Muscle of leg (tissue), 11 donors: ENCODE measurements around the gene CACNB4. TPM values are rescaled to one million over a fixed set of nuclear protein-coding genes. Genes with fewer than 3 reads are reported as not detected.
"Not testable (repeated sequence)": the region's sequence is repeated elsewhere in the genome, so short reads cannot be mapped to it uniquely, and the experiment has no call there.

Experiments
- DNase-seq: peaks from one replicate; pipeline ENCODE4 v3.0.0; 2013
- H3K27ac ChIP-seq: one replicate; pipeline ENCODE4 v1.5.1; 2013; ENCODE audit warnings: mild to moderate bottlenecking, low read length, control low read depth
- H3K27me3 ChIP-seq: one replicate; pipeline ENCODE4 v1.6.1; 2013; ENCODE audit warnings: low read length; ENCODE audit not compliant: control insufficient read depth, insufficient read depth
- H3K36me3 ChIP-seq: one replicate; pipeline ENCODE4 v1.6.1; 2013; ENCODE audit warnings: low read length; ENCODE audit not compliant: control insufficient read depth, insufficient read depth
- H3K4me1 ChIP-seq: one replicate; pipeline ENCODE4 v1.6.1; 2013; ENCODE audit warnings: low read length; ENCODE audit not compliant: control insufficient read depth, insufficient read depth
- H3K4me3 ChIP-seq: one replicate; pipeline ENCODE4 v1.5.1; 2013; ENCODE audit warnings: low read length, control low read depth
- H3K9me3 ChIP-seq: replicated peaks from 2 replicates; pipeline ENCODE4 v1.6.1; 2013; ENCODE audit warnings: low read depth, low read length; ENCODE audit not compliant: control insufficient read depth
- WGBS: methylation state at CpG from one replicate; pipeline ENCODE4 v1.1.5; 2013; ENCODE audit warnings: missing lambda C conversion rate; ENCODE audit not compliant: insufficient coverage; 5-methylcytosine and 5-hydroxymethylcytosine counted together
- polyA plus RNA-seq, 8 donors: library from polyadenylated mRNA; unstranded; fragments of 120-200 nt; gene quantifications; one replicate each; pipeline versions ENCODE4 v1.2.1 to v1.2.3, GENCODE V29; 2013; ENCODE audit warnings: inconsistent platforms in 1 of 8, low replicate concordance in 1 of 8; ENCODE audit not compliant: insufficient read length in 8 of 8, insufficient read depth in 1 of 8
- total RNA-seq: library from RNA; stranded (reverse); fragments of 120-200 nt; gene quantifications from one replicate; pipeline ENCODE4 v1.2.4, GENCODE V29; 2013

Gene CACNB4
- total and polyA plus RNA-seq, 9 donors, result 3.1 to 7.2 (median 4.3) TPM

DNA sequence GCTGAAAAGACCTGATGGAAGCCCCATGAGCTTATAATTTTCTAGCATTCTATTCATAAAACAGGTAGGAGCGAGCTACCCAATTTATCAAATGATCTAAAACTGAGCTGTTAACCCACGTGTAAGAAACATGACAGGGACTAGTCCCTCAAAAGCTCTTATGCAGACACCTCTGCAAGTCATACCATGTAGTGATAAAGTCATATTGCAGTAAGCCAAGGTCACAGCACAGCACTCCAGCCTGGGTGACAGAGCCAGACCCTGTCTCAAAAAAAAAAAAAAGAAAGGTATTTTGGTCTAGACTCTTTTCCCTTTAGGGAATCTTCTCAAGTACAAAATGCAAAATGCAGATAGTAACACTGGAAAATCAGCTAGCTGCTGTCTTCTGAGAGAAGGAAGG is 211.7 kb downstream of the CACNB4 start:
- no peak overlapping the region for H3K4me3 ChIP-seq
- 100% methylated on average over 1 of the region's 2 CpGs for WGBS
- H3K27ac ChIP-seq, result no peak overlapping the region
- H3K36me3 ChIP-seq, result no peaks in the 10 kb centered on the region
- no peaks in the 10 kb centered on the region for H3K27me3 ChIP-seq
- peaks cover 6% of the 10 kb centered on the region for H3K4me1 ChIP-seq
- no peaks in the 10 kb centered on the region for H3K9me3 ChIP-seq
- no peak for DNase-seq

DNA sequence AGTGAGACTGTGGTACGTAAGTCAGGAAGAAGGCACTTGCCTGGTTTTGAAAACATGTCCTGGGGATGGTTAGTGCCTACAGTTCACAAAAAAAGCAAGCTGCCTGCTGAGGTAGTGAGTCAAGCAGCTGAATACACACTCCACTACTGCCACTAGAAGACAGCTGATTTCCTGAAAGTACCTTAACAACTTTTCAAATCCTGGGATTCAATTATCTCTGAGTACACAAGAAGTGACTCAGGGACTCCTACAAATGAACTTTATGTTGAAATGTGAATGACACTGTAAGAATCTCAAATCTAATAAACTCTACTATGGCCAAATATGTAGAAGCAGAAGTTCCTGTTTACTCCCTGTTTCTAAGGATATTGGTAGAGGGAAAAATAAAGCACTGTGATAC is 212.6 kb downstream of the CACNB4 start:
- Histone ChIP-seq H3K27ac (no peak overlapping the region), H3K36me3 (no peaks in the 10 kb centered on the region), H3K4me1 (no peaks in the 10 kb centered on the region), H3K27me3 (no peaks in the 10 kb centered on the region), H3K4me3 (no peak overlapping the region), H3K9me3 (no peaks in the 10 kb centered on the region)
- WGBS, result 83% methylated on average over 1 of the region's 1 CpG
- DNase-seq, result no peak

DNA sequence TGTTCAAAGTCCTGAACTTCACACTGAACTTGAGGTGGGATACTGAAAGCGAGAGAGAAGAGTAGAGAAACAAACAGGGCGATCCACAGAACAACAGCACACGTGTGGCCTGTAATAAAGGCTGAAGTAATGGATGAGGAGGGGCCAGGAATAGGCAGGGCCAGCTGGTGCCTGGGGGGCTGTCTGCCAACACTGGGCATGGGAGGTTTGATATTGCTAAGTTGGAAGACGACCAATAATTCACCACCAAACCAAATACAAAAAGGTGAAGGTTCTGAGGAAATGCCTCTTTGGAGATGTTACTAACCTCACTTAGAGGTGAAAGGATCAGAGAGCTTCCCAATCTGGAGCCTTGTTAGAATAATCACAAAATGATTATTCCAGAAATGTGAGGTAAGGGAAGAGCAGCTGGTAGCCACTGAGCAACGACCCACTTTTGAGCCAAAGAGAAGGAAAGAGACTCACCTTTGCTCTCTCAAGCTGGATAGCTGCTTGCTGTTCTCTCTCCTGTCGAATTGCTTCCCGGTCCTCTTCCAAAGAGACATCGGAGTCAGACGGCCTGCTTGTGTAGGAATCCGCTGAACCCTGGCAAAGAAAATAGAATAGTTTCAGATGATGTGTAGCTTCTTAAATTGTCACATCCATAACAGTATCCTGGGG is 215.9 kb downstream of the CACNB4 start:
- Histone ChIP-seq H3K36me3 (no peaks in the 10 kb centered on the region), H3K4me1 (no peaks in the 10 kb centered on the region), H3K4me3 (no peak overlapping the region), H3K27ac (no peak overlapping the region), H3K27me3 (no peaks in the 10 kb centered on the region), H3K9me3 (no peaks in the 10 kb centered on the region)
- 89% methylated on average over 4 of the region's 10 CpGs for WGBS
- no peak for DNase-seq

DNA sequence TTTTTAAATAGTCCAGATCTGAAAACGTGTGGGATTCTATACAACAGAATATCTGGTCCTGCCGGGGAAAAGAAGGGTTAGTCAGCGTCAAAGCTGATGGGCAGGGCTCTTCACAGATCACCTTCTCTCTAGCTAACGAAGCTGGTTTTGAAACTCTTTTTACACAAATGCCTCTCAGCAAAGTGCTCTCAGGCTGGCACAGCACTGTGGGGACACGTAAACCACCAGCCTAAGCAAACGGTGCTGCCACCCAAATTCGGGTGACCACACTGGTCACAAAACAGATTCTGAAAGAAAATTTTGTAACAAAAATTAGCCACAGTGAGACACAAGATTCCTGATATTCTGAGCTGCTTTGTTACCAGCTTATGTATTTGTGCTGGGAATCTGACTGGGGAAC is 217.5 kb downstream of the CACNB4 start:
- Histone ChIP-seq H3K9me3 (no peaks in the 10 kb centered on the region), H3K27ac (no peak overlapping the region), H3K36me3 (no peaks in the 10 kb centered on the region), H3K27me3 (no peaks in the 10 kb centered on the region), H3K4me3 (no peak overlapping the region), H3K4me1 (no peaks in the 10 kb centered on the region)
- no peak for DNase-seq
- WGBS, result 88% methylated on average over 7 of the region's 7 CpGs

DNA sequence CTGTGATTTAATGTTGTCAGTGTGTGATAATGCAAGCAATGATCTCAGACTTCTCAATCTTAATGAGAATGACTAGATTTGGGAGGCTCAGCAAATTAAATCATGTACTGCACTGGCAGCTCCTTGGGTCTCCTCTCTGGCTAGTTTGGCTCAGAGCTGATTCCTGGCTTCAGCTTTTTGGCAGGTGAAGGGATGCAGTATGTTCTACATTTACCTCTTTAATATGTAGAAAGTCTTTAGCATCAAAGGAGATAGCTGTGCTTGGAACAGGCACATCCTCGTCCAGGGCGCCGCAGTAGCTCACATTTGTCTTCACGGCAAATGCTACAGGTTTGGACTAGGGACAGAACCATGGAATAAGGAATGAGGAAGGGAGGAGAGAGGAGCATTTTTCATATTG is 218.3 kb downstream of the CACNB4 start:
- Histone ChIP-seq H3K4me1 (no peaks in the 10 kb centered on the region), H3K4me3 (no peak overlapping the region), H3K27me3 (no peaks in the 10 kb centered on the region), H3K27ac (no peak overlapping the region), H3K36me3 (no peaks in the 10 kb centered on the region), H3K9me3 (no peaks in the 10 kb centered on the region)
- DNase-seq, result no peak
- WGBS, result 94% methylated on average over 4 of the region's 4 CpGs

DNA sequence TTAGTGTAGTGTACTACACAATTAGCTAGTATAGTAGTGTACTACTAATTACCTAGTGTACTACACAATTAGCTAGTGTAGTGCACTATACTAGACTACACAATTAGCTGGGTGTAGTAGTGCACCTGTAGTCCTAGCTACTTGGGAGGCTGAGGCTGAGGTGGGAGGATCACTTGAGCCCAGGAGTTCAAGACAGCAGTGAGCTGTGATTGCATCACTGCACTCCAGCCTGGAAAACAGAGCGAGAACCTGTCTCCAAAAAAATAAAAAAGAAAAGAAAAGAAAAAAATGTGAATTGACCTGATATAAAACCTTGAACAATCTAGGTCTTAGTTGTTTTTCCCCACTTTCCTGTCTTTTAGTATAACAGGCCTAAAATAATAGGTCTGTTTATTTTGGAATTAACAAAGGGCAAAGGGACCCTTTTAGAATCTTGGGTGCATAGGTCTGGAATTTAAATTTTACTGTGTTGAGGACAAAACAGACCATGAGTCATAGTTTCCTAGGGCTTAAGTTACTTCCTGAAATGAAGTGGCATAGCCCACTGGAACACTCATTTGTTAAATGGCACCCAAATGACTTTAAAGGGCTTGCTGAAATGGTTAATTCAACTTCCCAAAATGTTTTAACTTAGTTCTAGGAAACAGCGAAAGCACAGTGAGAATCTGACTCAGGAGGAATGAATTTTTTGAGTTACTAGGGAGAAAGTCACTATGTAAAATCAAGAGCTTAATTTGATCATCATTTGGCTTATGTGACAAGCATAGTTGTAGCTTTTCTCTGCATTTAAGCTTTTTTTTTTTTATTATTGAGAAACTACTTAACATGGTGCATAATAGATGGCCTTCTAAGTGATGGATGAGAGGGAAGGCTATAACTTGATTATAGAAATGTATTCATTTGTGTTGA is 219.9 kb downstream of the CACNB4 start:
- Histone ChIP-seq H3K4me1 (no peaks in the 10 kb centered on the region), H3K36me3 (no peaks in the 10 kb centered on the region), H3K9me3 (no peaks in the 10 kb centered on the region), H3K4me3 (no peak overlapping the region), H3K27ac (no peak overlapping the region), H3K27me3 (no peaks in the 10 kb centered on the region)
- peak; percentile 57 for DNase-seq
- WGBS, result 71% methylated on average over 1 of the region's 2 CpGs

DNA sequence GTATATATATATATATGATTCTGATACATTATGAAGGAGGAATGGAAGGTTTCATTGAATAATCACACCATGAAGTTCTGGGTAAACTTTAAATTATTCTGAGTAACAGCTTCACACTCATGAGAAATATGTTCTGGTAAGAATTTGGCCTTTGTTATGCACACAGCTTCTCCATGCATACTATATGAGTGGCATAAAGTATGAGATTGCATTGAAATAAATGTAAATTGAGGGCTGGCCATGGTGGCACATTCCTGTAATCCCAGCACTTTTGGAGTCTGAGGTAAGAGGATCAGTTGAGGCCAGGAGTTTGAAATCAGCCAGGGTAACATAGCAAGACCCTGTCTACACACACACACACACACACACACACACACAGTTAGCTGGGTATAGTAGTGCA is 220.6 kb downstream of the CACNB4 start:
- Histone ChIP-seq H3K4me1 (no peaks in the 10 kb centered on the region), H3K9me3 (no peaks in the 10 kb centered on the region), H3K27me3 (no peaks in the 10 kb centered on the region), H3K27ac (no peak overlapping the region), H3K36me3 (no peaks in the 10 kb centered on the region), H3K4me3 (no peak overlapping the region)
- no peak for DNase-seq

DNA sequence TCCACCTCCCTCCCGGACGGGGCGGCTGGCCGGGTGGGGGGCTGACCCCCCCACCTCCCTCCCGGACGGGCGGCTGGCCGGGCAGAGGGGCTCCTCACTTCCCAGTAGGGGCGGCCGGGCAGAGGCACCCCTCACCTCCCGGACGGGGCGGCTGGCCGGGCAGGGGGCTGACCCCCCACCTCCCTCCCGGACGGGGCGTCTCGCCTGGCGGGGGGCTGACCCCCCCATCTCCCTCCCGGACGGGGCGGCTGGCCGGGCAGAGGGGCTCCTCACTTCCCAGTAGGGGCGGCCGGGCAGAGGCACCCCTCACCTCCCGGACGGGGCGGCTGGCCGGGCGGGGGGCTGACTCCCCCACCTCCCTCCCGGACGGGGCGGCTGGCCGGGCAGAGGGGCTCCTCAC is 223.2 kb downstream of the CACNB4 start:
- not testable (repeated sequence) for H3K9me3 ChIP-seq, H3K27ac ChIP-seq, H3K4me3 ChIP-seq, DNase-seq, H3K4me1 ChIP-seq, H3K36me3 ChIP-seq, H3K27me3 ChIP-seq
- WGBS, result 100% methylated on average over 1 of the region's 34 CpGs

DNA sequence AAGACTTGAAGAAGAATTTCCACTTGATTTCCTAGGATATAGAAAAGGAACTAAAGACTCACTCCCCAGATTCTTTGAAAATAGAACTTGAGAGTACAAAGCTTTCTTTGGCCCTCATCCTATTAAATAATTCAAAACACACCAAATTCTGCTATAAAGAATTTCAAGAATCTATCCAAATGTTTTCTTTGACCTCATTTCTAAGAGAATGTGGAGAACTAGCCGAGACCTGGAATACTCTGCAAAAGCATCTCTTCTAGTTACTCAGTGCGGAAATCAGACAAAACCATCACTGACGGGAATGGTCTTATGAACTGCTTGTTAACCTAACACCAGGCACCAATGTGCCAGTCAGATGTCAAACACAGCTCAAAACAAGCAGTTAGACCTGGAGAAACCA is 226.4 kb downstream of the CACNB4 start:
- Histone ChIP-seq H3K27ac (no peak overlapping the region), H3K36me3 (no peaks in the 10 kb centered on the region), H3K9me3 (no peaks in the 10 kb centered on the region), H3K27me3 (no peaks in the 10 kb centered on the region), H3K4me3 (no peak overlapping the region), H3K4me1 (no peaks in the 10 kb centered on the region)
- DNase-seq, result peak; percentile 73
- WGBS, result no CpG with 5 or more reads among the region's 3 CpGs

DNA sequence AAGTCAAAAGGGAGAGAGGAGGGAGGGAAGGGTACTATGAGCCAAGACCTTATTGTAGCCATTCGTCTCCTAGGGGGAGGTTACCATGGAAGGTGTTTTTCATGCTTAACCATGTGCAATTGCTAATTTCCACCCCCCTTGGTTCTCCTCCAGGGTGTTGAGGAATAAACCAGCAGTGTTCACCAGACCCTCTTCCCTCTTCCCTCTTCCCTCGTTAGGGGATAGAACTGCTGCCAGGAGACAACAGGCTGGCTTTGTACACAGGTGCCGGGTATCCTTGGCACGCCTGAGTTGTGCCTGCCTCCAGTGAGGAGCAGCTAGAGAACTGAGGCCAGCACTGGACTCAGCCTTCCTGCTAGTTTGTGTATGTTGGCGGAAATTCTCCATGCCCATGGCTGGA is 229.6 kb downstream of the CACNB4 start:
- Histone ChIP-seq H3K4me1 (no peaks in the 10 kb centered on the region), H3K27ac (no peak overlapping the region), H3K27me3 (no peaks in the 10 kb centered on the region), H3K36me3 (no peaks in the 10 kb centered on the region), H3K4me3 (no peak overlapping the region), H3K9me3 (no peaks in the 10 kb centered on the region)
- DNase-seq, result no peak
- 100% methylated on average over 1 of the region's 5 CpGs for WGBS
